Stimulated activated CD8-positive, alpha-beta memory T cell treated with anti-CD3 and anti-CD28 coated beads, Interleukin-7, amount 100 ng/mL, for 48 hours (primary cell): Measurements from ENCODE around the gene TMEM238L.

Source experiments
- DNase-seq, 2 donors: peaks; one replicate each; pipeline ENCODE4 v3.0.0-alpha.2; 2020; ENCODE audit warnings: low read depth in 1 of 2; ENCODE audit errors: extremely low read depth in 1 of 2

Gene TMEM238L

DNA sequence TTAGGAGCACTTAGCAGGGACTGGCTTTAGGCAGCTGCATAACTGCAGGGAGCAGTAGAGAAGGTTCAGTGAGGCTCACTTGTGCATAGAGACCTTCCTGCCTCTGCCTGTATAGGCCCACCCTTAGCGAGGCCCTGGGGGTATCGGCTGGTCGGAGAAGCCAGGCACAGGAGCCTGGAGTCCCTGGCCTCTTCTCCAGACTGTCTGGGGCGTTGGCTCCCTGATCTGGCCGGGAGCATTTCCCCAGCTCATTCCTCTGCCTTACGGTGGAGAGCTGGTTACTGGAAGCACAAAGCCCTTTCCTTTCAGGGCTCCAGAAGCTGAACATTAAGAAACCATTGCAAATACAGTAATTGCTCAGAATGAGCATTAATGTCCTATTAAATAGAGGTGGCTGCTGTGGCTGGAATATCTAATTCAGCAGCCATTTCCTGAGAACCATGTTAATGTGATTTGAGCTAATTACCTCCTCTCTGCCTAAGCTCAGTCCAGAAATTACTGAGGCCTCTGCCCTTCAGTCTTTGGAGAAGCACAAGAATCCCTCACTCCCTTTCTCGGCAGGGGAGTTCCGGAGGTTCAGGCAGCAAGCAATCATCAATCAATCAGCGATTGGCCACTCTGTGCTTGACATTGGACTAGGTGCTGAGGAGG, 55.2 kb downstream of the TMEM238L start:
- DNase-seq: no peak

DNA sequence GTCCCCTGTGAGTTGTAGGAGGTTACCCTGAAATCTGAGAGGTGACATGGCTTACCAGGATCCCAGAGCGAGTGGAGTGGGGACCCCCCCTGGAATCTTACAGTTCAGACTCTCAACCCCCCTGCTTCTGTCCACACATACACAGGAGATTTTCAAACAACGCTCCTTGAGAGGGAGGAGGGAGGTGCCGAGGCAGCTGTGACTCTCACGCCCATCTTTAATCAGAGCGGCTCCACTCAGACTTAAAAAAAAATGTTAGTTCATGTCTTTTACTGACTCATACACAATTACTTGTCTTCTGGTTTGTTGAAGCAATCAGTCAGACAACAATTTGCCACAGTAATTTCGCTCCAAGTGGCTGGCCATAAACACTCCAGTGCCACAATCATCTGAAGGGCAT, 58.7 kb downstream of the TMEM238L start:
- no peak for DNase-seq
